D721Med (cell line): Measurements from ENCODE around the gene DOCK1.

Experiments used
- DNase-seq: peaks from one replicate; pipeline ENCODE4 v3.0.0; 2011; ENCODE audit warnings: low spot score; ENCODE audit not compliant: insufficient read length
- FAIRE-seq: peaks from 2 replicates; lab custom pipeline; 2011; peaks lifted over from hg19 to GRCh38; lab: Jason Lieb, UNC
- TF ChIP-seq, protein P1 (sequence below): IDR thresholded peaks from 2 replicates; pipeline ENCODE4 v1.5.1; 2012; ENCODE audit warnings: mild to moderate bottlenecking, control low read depth; ENCODE audit not compliant: insufficient read depth; ENCODE audit errors: missing control alignments

DOCK1 gene

DNA sequence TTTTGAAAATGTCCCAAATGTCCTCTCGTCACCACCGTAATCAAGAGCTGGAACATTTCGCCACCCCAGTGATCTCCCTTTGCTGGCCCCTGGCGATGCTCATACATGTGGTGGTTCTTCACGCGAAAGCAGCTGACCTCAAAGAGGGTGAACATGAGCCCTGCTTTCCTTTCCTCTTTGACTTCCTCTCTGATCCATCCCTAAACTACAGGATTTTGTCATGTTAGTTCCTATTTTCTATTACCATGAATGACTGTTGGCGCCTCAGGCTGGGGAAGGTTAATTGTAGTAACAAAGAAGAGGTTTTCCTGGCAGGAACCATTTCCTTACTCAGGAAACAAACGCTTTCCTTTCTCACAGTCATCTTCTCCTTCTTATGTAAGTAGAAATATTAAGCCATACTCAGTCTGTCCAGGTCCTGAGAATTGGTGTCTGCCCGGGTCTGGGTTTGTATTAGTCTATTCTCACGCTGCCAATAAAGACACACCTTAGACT is 176.7 kb downstream of the DOCK1 start:
- FAIRE-seq (no peak), DNase-seq (no peak)
- TF ChIP-seq, protein P1, sequence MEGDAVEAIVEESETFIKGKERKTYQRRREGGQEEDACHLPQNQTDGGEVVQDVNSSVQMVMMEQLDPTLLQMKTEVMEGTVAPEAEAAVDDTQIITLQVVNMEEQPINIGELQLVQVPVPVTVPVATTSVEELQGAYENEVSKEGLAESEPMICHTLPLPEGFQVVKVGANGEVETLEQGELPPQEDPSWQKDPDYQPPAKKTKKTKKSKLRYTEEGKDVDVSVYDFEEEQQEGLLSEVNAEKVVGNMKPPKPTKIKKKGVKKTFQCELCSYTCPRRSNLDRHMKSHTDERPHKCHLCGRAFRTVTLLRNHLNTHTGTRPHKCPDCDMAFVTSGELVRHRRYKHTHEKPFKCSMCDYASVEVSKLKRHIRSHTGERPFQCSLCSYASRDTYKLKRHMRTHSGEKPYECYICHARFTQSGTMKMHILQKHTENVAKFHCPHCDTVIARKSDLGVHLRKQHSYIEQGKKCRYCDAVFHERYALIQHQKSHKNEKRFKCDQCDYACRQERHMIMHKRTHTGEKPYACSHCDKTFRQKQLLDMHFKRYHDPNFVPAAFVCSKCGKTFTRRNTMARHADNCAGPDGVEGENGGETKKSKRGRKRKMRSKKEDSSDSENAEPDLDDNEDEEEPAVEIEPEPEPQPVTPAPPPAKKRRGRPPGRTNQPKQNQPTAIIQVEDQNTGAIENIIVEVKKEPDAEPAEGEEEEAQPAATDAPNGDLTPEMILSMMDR: no peak

GRCh38 chr10:127082651-127083050 is 177.4 kb downstream of the DOCK1 start:
- TF ChIP-seq, protein P1: no peak
- DNase-seq (no peak), FAIRE-seq (no peak)

GRCh38 chr10:127085957-127086356 is 180.7 kb downstream of the DOCK1 start:
- DNase-seq (no peak), FAIRE-seq (no peak)
- TF ChIP-seq, protein P1: no peak

DNA sequence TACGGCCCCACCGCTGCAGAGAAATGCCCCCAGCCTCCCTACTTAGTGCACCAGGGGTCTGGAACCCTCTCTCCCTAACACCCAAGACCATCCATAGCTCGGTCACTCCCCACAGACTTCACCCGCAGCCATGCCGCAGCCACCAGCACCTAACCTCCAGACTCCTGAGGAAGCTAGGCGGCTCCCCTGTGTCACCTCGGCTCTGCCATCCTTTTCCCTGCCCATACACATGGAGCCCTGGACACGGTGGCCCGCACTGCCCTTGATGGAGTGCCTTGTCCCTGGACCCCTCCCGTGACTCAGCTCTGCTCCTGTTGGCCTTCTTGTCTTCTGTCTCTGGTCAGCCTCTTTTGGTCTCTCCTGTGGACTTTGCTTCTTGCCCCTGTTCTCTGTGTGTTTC is 183.7 kb downstream of the DOCK1 start:
- TF ChIP-seq, protein P1: no peak
- no peak for FAIRE-seq
- no peak for DNase-seq

- TF ChIP-seq, protein P1: no peak
- FAIRE-seq: no peak
Measured at GRCh38 chr10:127089446-127089845, 184.2 kb downstream of the DOCK1 start.

DNA sequence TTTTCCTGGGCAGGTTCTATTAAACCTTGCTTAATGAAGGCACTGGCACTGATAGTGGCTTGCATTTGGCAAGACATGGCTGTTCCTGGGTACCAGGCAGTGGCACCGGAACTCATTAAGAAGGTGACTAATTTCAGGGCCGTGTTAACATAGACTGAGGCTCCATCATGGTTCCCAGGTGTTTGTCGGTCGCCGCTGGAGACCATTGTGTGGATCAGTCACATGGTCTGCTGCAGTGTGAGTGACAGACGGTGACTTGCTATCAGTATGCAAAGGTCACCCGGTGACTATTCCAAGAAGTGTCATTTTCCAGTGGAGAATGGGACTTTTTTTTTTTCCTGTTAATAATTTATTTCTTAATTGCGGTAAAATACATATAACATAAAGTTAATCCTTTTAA is 184.9 kb downstream of the DOCK1 start:
- TF ChIP-seq, protein P1: no peak
- FAIRE-seq: no peak
- DNase-seq: no peak

More at GRCh38 chr10:127089446-127089845, 184.2 kb downstream of the DOCK1 start:
- no peak for DNase-seq

GRCh38 chr10:127091354-127091753 is 186.1 kb downstream of the DOCK1 start:
- FAIRE-seq (no peak), DNase-seq (no peak)
- TF ChIP-seq, protein P1: no peak
